ENCODE measurements around the gene ALG5. TPM values are rescaled to one million over a fixed set of nuclear protein-coding genes. Genes with fewer than 3 reads are reported as not detected.

ALG5 gene
- total RNA-seq, 1 donor from 2014 or later = 28.1 TPM

DNA sequence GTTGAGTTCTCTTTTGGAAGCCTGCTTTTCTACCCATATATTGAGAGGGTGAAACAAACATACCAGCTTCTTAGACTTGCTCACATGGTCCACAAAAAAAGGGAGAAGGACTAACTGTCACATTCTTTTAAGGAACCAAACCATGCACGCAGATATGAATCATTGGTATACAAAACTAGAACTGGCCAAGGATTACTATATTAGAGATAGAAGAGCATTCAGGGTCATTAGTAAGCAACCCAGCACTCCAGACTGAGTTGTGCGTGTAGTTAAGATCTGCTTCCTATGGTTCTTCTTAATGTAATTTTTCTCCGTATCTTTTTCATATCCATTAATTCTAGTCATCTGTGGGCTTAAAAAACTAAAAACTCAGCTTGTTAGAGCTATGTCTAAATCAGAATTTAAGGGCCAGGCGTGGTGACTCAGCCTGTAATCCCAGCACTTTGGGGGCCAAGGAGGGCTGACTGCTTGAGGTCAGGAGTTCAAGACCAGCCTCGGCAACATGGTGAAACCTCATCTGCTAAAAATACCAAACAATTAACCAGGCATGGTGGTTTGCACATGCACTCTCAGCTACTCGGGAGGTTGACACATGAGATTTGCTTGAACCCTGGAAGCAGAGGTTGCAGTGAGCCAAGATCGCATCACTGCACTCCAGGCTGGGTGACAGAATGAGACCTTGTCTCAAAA is 19.6 kb downstream of the ALG5 start:
- DNase-seq (ENCODE audit: low read depth) = peak; percentile 30

DNA sequence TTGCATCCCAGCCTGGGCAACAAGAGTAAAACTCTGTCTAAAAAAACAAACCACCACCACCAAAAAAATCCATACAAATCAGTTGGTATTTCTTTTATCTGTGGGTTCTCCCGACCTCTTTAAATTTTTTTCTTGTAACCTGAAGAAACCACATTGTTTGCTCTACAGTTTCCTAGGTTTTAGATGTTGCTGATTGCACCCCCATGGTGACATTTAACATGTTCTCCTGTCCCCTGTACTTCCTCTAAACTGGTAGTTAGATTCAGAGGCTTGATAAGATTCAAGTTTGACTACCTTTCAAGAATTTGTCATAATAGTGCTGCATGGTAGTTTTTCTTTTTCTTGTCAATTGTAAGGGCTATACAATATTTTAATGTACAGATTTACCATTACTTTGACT is 24.0 kb downstream of the ALG5 start:
- no peak for DNase-seq (ENCODE audit: low read depth)

DNA sequence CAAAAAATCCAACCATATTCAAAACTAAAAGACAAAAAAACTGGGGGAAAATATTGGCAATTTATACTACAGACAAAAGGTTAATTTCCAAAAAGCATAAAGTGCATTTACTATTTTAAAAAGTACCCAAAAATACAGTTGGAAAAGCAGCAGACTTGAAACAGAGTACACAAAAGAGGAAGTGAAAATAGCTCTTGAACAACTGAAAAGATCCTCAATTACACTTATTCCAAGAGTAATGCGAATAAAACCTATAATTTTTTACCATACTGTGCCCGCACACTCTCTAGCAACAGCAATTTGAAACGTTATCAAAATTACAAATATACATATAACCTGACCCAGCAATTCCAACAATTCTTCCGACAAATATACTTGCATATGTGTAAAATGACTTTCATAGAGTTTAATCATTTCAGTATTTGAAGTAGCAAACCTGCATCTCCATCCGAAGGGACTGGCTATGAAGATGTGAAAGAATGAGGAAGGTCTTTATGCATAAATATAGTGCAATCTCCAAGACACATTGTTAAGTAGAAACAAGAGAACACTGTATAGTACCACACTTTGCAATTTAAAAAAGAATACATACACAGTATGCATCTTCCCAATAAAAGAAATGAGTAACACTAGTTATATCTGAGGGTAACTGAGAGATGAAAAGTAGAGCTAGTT is 25.4 kb downstream of the ALG5 start:
- no peak for DNase-seq (ENCODE audit: low read depth)

DNA sequence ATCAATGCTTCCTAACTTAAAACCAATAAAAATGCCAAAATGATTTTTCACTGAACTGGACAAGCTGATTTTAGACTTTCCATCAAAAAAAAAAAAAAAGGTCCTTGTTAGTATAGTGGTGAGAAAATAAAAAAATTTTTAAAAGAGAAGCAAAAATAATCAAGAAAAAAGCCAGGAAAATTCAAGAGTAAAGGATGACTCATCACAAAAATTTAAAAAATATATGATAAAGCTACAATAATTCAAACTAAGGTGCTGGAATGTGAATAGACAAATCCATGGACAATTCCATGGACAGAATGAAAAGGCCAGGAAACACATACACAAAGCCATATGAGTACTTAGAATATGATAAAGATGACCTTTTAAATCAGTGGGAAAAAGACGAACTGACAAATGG is 26.1 kb downstream of the ALG5 start:
- no peak for DNase-seq (ENCODE audit: low read depth)

DNA sequence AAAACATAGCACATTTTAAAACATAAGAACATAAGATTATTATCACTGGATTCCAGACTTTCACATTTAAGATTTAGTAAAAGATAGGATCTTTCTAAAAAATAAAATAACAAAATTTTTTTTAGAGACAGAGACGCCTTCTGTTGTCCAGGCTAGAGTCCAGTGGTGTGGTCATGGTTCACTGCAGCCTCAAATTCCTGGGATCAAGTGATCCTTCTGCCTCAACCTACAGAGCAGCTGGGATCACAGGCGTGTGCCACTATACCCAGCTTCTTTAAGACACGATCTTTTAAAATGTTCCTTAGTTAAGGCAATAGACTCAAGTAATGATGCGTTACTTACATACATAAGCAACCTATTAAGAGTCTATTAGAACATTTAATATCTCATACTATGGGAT is 32.7 kb downstream of the ALG5 start:
- peak; percentile 24 for DNase-seq (ENCODE audit: low read depth)

DNA sequence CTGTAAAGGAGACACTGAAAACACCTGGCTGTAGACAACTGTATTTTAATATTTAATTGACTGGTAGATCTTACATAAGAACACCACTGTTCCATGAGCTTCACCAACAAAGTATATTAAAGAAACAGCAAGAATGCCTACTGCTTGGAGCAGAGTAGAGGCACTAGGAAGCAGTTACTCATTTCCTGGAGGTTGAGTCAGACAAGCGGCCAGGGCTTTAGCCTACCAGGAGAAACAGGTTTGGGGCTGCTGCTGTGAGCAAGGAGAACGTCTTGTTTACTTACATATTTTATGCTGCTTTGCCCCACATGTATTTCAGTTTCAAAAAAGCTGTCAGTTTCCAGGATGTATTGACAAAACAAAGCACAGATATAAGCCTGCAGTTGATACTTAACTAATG is 33.4 kb downstream of the ALG5 start:
- DNase-seq (ENCODE audit: low read depth) = peak; percentile 6

DNA sequence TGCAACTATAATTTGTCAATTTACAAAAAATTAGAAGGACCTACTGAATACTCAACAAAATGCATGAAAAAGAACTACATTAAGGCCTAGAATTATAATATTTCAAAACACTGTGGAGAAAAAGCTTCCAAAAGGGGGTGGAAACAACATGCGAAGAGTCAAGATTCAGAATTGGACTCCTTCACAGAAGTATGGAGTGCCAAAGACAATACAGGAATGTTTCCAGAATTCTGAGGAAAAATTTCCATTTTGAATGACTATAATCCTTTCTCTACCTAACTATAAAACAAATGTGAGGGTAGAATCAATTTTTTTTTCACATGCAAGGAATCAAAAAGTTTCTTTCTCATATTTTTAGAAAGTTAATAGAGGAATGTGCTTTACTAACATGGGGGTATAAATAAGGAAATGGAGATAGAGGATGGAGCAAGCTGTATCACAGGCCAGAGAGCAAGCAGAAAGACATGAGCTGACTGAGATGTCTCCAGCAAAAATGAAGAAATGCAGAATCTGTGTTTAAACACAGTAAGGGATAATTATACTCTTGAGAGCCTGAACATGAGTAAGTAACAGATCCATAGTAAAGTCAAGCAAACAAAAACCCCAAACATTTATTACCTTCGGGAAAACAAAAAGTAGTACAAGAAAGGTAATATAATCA is 39.6 kb downstream of the ALG5 start:
- DNase-seq (ENCODE audit: low read depth) = no peak

DNA sequence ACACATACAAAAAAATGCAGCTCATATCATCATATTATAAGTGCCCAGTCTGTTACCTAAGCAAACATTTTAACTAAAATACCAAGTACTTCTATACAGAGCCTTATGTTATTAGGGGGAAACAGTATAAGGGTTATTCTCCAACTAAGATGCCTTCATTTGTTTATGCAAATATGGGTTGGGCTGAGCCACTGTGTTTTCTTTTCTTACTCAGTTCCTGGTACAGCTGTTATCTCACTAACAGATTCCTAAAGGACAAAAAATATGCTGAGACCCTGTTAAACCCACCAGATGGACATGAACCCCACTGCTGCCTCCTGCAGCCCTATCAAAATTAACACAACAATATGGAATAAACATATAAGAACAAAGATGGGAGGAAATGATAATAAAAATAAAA is 44.6 kb downstream of the ALG5 start:
- no peak for DNase-seq (ENCODE audit: low read depth)

DNA sequence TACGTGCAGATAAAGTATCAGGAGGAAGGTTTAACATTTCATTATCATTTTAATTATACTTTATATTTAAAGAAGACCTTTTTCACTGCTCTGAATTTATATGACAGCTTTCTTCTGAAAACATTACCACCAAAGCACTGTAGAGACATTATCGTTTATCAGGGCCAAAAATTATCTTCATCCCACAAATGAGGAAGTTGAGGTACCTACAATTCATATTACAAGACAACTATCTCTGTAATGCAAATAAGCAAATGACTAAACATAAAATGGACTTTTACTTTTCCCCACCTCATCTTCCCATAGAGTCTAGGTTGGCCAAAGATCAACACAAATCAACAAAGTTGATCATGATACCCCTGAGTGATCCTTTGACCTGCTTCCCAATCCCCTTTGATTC is 48.2 kb downstream of the ALG5 start:
- no peak for DNase-seq (ENCODE audit: low read depth)

DNA sequence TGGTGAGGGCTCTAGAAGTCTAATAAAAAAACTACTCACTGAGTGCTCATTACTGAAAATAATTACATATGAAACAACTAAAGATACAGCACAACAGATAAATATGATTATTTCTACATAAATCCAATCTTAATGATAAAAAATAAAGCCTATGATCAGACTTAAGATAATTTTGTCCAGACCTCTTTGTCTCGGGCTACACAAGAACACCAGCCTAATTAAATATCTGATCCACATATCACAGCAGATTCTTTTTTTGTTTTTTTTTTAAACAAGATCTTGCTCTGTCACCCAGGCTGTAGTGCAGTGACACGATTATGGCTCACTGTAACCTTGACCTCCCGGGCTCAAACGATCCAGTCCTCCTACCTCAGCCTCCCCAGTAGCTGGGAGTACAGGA is 48.8 kb downstream of the ALG5 start:
- no peak for DNase-seq (ENCODE audit: low read depth)

DNA sequence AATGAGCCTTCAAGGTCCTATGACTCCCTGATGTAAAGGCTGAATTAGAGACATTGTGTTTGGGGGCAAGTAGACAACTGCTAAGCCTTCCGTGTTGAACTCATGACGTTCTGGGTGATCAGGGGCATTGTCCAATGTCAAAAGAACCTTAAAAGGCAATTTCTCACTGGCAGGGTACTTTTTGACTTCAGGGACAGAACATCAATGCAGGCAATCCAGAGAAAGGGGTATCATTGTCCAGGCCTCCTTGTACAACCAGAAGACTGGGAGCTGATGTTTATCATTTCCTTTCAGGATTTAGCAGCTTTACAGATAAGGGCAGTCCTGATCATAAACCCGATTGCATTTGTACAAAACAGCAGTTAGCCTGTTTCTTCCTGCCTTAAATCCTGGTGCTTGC is 54.1 kb downstream of the ALG5 start:
- DNase-seq (ENCODE audit: low read depth) = no peak

DNA sequence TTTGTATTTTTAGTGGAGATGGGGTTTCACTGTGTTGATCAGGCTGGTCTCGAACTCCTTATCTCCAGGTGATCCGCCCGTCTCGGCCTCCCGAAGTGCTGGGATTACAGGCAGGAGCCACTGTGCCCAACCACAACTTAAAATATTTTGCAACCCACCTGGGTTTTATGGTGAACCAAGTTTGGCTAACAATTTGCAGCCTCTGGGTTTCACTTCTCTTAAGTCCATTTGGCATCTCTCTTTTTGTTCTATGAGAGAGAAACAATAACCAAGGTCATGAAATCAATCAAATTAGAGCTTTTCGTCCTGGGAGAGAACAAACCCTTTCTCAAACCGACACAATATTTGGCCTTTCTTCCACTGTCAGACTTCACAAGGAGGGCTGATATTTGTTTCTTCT is 73.5 kb downstream of the ALG5 start:
- DNase-seq (ENCODE audit: low read depth) = no peak

DNA sequence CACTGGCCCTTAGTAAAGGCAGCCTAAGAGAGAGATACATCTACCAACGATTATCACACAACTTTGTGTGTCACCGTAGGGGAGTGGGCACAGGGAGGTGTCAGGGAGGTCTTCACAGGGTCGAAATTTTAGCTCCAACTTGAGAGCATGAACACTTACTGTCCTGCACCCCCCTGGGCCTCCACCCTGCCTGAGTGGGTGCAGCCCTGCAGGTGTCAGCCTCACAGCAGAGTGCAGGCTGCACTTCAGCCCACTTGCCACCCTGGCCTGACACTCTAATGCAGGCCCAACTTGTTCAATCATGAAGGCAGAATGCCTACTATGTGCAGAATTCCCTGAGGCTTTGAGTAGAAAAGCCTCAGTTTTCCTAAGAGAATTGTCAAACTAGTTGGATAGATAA is 75.1 kb downstream of the ALG5 start:
- DNase-seq (ENCODE audit: low read depth) = no peak

DNA sequence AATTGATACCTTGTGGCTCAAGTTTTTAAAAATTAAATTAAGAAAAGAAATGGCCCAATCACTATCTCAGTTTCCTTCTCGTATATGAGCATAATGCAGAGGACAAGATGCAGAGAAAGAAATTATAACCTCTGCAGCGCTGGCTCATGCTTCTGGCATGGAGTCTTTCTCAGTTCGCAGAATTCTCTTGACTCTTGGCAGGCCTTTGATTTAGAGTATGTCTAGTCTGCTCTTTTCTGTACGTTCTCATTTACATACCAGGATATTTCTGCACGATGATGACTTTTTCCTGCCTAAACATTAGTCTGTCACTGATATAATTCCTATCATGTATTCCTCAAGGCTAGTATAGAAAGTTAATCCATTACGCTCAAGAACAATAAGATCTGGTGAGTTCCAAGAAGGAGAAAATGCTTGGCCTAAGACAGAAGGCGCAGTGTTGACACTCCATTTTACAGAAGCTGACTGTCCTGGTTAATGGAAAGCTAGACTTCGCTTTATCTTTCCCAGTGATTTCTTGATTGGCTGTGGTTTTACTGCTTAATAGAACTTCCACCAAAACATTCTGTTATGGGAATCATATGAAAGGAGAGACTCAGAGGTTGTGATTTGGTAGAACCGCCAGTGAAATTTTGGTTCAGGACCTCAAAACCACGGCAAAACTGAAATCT is 77.4 kb downstream of the ALG5 start:
- no peak for DNase-seq (ENCODE audit: low read depth)

DNA sequence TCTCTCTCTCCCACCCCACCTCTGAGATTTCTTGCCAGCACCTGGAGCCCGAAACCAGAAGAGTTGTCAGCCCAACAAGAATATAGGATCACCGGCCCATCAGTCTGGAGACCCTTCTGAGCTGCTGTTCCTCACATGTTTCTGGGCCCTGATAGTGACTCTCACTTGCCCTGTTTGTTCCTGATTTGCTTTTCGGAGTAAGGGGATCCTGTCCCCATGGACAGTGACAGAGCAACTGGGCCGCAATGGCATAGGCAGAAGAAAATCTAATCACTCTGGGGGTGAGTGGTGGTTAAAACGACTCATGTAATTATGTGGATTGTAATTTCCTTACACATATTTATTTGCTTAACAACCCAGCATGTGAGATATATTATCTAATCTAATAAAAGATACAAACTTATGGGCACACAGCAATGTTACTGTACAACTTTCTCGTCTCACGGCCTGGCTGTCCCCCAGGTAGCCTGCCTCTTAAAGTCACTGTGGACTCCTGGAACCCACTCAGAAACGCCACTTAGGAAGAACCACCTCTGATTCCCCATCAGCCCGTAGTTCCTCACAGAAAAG is 78.4 kb downstream of the ALG5 start:
- no peak for DNase-seq (ENCODE audit: low read depth)

DNA sequence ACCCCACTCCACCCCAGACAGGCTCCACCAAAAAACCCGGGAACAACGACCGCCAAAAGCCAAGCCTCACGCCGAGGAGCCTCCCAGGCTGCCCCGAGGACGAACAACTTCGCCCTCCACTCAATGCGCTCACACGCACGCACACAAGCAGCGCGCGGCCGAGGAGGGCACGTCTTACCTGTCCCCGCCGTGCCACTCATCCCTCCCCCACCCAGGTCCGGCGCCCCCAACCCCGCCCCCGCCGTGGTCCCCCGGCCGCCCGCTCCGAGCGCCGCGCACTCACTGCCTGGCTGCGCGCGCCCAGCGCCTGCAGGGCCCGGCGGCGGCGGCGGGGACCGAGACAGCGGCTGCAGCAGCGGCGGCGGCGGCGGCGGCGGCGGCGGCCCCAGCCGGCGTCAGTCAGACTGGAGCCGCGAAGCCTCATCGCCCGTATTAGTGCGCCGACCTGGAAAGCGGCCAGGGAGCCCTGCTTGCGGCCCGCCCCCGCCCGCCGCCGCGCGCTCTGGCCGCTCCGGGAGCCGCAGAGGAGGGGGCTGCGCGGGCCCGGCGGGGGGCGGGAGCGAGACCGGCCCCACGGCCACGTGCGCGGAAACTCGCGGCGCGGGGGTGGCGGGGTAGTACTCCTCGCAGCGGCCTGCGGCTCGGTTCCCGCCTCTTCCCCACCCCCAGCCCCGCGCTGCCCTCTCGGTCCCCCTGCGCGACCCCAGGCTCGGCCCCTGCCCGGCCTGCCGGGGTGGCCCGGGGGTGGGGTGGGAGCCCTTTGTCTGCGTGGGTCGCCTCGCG is 79.1 kb downstream of the ALG5 start, which contains the start of gene SMAD9:
Gene SMAD9, minus strand, starts transcription at position 406 of the 783 bp plus-strand sequence. CDS start 40,549 bp downstream, outside the sequence.
- DNase-seq (ENCODE audit: low read depth) = peak; percentile 71

DNA sequence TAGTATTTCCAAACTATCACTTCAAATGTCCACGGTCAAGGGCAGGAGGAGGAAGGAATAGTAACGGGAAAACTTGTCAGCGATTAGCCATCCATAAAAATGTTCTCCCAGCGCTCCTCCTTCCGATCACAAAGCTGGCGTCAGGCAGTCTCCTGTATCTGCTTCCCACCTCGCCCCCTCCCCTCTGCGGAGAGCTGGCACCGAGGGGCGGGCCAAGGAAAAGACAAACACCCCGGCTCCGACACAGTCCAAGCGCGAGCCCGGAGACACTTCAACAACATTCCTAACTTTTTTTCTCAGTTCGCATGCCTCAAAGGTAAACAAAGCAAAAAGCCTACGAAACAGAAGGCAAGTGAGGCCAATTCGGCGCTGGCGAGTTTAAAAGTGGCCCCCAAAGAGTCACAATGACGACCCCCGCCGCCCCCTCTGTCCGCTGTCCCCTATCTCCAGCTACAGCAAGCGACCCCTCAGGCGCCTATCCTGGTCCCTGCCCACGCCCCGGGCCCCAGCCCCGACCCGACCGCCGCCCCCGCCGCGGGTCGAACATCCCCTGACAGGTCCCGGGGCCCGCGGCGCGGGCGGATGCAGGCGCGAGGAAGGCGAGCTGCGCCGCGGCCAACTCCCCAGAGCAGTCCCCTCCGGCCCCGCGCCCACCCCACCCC is 79.8 kb downstream of the ALG5 start:
- DNase-seq (ENCODE audit: low read depth) = peak; percentile 34

DNA sequence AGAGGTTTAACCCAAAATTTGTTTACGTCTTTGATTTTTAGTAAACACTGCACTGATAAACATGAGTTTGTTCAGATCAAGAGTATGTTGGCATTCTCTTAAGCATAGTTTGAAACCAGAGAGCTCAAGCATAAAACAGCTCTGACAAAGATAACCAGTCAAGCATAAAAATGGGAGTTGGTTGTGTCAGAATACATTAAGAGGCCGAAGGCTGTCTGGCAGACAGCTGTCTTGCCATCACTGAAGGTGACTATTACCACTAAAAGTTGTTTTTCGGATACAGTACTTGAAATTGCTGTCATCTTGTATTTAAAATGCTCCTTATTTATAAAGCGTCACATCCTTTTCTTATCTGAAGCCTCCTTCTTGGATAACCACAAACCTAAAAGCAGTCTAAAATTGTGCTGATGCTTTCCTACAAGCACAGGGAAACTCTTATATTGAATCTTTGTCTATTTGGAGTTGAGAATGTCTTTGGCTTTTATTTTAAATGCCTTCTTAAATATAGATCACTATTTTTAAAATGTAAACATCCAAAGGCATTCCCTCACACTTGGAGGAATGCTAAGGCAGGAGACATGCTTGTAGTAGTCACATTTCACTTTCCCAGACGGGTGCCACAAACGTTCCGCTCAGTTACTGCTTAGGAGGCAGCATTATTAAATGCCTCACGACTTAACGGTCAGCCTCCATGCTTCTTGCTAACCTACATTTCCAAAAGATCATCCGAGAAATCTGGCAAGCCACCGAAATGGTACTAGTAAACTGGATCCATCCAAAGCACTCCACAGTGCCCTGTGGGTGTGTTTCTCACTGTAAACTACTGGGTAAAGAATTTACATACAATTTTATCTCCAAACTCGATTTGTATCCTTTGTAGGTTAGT is 80.7 kb downstream of the ALG5 start:
- DNase-seq (ENCODE audit: low read depth) = peak; percentile 12

DNA sequence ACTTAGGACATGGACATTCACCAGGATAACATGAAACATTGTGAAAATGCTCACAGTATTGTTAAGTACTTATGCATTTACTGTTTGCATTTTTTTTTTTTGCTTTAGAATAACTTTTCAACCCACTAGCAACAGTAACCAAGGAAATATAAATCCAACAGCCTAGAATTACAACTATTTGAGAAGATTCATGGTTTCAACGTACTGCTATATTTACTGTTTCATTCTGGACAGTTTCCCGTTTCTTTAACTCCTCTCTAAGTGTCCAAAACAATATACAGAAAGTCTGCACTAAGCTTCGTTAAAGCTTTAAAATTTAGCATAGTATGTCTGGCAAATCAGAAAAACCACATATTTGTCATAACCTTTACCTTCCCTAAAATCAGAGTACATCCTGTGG is 81.8 kb downstream of the ALG5 start:
- DNase-seq (ENCODE audit: low read depth) = no peak

All from myocyte (in vitro differentiated cells).